Right ventricle myocardium inferior (tissue), 1 donor: ENCODE data around the gene KAT7. TPM values are rescaled to one million over a fixed set of nuclear protein-coding genes. Genes with fewer than 3 reads are reported as not detected.
A peak's percentile ranks its signal among the peaks of the same experiment; 100 is the strongest.

Experiments used
- ATAC-seq: fragments of 200-7000 bp; cut with Tn5 transposase; one replicate; pipeline ENCODE4 v1.9.1; 2020; ENCODE audit warnings: mild to moderate bottlenecking, moderate library complexity
- DNase-seq: peaks from one replicate; pipeline ENCODE4 v3.0.0; 2021; ENCODE audit errors: missing footprints
- intact Hi-C: fragments of 100-400 bp; cut with DNase I; formaldehyde crosslinking; loops from one replicate; pipeline ENCODE4 v1.11.0; 2022
- total RNA-seq: library from RNA; stranded (reverse); fragmentation: NEBNext Ultra II Directional; extraction: Animal tissue kit (Norgen Biotek cat#: 25700); gene quantifications from one replicate; pipeline ENCODE4 v1.2.1, GENCODE V29; 2021
- donor health status: DM: no; HTN: yes; CAD: no; lungs with severe emphysema.

Gene KAT7
- total RNA-seq, 1 donor from 2014 or later = 45.4 TPM

DNA sequence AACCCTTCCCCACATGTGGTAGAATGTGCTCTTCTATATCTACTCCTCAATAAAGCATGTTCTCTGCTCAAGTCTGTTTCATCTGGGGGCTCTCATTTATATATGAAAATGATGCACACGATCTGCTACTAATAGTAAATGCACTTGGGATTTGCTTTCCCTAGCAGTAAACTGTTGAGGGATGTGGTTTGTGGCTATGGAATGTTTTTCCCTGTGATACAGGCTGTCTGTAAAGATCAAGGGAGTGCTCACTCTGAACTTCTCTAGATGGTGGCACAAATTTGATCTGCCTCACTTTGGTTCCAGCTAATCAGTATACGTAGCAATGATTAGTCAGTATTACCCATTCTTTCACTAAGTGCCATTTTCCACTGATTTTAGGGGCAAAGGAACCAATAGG is 40.5 kb downstream of the KAT7 start:
- no peak for ATAC-seq
- intact Hi-C loops = no loop called here
- DNase-seq = no peak

DNA sequence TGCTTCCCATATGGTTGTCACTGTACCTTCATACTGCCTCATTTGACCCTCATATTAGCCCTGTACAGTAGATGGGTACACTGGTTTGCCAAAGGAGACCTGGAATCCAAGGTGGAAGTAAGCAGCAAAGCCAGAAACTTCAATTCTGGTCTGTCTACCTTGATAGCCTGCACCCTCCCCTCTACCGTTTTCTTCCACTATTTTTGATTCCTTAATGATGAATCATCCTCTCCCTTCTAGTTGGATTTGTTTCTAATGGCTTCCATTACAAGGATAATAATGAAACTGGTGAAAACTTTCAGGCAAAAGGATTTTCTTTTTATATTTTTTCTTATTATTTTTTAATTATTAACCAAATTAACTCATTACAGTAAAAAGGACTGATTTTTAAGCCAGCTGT is 42.1 kb downstream of the KAT7 start:
- intact Hi-C loops = no loop called here
- DNase-seq (no peak), ATAC-seq (no peak)

DNA sequence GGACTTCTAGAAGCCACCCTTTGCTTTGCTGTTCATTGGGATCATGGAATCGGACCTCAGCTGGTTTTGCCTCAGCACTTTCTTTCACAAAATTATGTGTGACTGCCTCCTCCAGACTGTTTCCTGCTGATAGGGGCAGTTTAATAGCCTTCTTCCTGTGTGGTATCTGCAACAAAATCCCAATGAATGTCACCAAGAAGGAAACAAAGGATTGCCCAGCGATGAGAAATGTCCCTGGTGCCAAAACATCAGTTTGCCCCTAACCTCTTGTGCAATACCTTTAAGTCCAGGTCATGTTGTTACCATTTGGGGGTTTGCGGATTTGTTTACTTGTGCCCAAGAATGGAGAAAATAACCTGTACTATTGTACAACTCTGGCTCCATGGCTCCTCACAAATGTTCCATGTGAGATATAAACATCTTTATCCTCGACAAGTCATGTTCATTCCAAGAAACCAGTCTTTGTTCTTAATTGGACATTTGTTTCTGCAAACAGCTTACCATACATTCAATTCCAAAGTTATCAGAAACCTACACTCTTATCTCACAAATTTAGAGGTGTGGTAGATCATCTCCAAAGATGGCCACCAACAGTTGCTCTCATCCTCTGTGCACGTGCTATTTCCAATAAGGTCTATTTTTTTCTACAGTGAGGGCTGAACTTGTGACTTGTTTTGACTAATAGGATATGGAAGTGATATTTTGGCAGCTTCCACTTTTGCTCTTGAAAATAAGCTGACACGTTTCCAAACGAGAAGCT is 44.5 kb downstream of the KAT7 start:
- DNase-seq (no peak), ATAC-seq (no peak)
- intact Hi-C loops = no loop called here

DNA sequence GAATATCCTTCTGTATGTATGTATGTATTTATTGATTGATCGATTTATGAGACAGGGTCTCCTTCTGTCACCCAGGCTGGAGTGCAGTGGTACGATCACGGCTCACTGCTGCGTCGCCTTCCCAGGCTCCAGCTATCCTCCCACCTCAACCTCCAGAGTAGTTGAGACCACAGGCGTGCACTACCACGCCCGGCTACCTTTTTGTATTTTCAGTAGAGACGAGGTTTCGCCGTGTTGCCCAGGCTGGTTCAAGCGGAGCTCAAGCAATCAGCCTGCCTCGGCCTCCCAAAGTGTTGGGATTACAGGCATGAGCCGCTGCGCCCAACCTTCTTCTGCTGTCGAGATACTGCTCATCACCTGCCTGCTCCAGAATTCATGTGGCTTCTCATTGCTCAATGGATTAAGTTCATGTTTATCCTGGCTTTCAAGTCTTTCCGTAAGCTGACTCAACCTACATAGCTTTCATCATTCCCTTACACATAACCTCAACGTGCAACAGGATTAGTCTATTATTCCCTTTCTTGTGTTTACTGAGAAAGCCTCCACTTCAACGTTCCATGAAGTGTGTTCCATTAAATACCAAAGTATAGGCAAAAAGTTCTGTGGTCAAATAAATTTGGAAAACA is 45.8 kb downstream of the KAT7 start:
- ATAC-seq = no peak
- intact Hi-C loops = no loop called here

DNA sequence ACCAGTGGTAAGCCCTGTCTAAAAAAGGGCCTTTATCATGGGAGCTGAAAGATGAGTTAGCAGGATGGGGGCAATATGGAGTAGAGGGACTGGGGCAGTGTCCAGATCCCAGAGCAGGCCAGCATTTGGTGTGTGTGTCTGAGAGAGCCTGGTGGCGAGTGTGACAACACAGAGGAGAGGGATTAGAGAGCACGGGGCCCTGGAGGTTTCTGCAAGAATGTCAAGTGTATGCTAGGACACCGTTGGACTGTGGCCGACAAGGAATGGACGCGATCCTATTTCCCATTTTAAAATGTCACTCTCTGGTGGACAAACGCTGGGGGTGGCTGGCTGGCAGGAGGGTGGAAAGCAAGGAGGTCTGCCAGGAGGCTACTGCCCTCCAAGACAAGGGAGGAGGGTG is 47.0 kb downstream of the KAT7 start:
- no peak for ATAC-seq
- intact Hi-C loops = no loop called here
- DNase-seq = no peak

More for the DNA sequence above, 45.8 kb downstream of the KAT7 start:
- DNase-seq = no peak

DNA sequence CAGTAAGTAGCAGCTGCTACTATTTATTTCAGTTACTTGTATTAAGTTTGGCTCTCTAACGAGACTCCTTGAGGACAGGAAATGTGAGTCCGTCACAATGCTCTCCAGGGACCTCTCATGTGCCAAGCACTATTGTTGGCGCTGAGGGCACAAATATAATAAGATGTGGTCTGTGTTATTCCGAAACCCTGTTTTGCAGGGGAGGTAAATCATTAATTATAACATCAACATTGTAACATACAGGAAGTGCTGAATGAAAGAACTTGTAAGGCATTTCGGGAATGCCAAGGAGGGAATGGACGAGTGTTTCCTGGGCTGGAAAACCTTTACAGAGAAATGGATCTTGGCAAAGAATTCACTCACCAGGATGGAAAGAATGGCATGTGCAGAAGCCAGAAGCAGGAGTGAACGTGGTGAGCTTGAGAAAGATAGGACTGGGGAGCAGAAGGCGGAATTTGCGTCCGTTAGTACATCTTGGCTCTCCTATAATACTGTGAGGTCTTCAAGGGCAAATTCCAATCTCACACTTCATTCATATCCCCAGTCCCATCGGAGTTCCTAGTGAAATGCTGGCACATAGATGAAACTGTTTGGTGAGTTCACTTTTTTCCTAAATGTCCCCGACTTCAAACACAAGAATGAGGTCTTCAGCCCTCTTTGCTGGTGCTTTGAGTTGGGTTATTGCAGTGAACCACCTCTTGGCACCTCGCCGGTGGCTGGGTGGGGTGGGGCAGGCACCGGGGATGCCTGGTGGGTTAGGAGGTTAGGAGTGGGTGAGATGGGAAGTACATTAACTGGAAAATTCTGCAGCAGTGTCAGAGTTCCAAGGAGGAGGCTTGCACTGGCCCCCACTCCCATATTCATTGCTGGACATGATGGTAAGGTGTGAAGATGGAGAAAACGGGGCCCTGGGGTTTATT is 47.9 kb downstream of the KAT7 start:
- intact Hi-C loops = no loop called here
- ATAC-seq = no peak
- DNase-seq = no peak

DNA sequence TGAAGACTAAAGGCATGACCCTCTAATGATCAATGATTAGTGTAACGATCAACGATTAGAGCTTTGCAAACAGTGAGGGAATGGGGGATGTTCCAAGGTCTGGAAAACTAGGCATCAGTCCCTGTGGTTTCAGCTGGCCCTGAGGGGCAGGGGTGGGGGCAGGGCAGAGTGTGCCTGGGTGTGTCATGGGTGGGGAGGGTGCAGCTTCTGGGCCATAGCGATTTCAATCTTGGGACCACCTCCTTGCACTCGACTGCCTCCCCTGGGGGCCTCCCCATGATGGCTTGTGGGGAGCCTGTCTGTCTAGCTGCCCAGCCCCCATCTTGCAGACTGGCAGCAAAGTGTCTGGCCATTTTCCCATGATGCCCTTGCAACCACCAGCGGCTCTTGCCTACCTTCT is 51.0 kb downstream of the KAT7 start:
- intact Hi-C loops = no loop called here
- ATAC-seq (no peak), DNase-seq (no peak)

DNA sequence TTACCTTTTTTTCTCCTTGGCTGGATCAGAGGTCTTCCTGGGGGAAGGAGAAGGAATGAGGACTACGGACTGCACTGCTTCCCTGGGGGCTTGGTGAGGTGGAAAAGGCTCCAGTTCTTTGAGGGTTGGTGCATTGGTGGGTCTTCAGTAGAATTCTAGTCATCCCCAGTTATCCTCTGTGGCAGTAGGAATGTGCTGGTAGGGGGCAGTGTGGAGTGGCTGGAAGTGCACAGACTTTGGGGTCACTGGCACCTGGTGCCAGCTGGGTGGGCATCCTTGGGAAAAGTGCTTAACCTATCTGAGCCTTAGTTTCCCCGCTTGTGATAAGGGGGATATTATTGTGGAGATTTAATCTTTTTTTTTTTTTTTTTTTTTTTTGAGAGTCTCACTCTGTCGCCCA is 53.1 kb downstream of the KAT7 start:
- ATAC-seq (no peak), DNase-seq (no peak)
- intact Hi-C loops = no loop called here

DNA sequence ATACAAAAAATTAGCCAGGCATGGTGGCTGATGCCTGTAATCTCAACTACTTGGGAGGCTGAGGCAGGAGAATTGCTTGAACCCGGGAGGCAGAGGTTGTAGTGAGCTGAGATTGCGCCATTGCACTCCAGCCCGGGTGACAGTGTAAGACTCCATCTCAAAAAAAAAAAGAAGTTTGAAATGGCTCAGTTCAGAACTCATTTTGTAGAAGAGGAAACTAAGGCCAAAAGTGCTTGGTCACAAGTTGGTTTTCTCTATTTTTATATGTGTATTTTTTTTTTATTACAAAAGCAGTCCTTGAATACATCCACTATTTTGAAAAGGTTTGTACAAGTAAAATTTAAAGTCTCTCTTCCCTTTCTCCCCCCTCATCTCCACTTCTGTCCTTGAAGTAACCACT is 53.9 kb downstream of the KAT7 start:
- ATAC-seq = no peak
- DNase-seq = no peak
- intact Hi-C loops = no loop called here

DNA sequence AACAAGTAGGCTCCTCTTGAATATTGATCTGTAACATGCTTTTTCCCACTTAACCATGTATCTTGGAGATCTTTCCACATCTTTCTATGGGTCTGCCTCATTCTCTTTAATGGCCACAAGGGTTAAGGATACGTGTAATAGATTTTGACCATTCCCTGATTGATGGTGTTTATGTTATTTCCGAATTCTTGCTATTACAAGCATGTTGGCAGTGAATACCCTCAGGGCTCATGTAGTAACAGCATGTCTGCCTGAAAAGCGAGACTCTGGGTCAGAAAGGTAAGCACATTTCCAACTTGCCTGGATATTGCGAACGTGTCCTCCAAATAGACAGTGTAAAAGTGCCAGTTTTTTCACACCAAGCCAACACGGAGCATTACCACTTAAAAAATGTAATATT is 54.4 kb downstream of the KAT7 start:
- ATAC-seq = no peak
- intact Hi-C loops = no loop called here
- no peak for DNase-seq

DNA sequence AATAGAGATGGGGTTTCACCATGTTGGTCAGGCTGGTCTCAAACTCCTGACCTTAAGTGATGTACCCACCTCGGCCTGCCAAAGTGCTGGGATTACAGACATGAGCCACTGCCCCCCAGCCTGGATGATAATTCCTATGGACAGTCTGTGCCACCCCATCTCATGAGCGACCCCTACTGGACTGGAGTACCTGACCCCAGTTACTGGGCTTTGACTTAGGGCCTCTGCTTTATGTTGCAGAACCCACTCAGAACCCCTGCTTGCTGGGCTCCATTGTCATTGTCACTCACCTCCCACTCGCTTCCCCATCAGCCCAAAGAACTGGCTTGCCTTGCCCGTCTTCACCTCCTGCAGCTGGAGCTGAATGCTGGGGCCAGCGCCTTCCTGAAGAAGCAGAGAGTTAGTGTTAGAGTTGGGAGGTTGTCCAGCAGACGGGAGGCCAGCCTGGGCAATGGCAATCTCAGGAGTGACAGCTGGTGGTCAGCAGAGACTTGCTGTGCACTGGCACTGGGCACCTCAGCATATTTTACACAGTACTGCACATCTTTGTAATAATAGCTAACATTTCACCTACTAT is 55.4 kb downstream of the KAT7 start:
- DNase-seq (no peak), ATAC-seq (no peak)
- intact Hi-C loops = no loop called here

DNA sequence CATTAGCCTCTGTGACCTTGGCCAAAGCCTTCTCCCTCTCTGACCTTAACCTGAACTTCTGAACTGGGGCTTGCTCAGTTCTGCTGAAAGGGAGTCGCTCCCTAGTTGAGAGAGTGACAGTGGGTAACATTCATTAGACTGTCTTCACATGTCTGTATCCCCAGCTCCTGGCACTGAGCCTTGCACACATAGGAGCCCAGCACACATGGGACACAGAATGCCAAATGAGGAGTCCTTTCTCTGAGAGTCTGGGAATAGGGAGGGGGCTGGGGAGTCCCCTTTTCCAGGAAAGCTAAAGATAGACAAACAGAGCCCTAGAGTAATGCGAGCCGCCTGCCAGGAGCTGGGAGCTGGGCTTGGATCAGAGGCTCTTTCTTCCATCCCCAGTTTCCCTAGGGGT is 56.8 kb downstream of the KAT7 start:
- DNase-seq = peak; percentile 71
- peak; percentile 88 for ATAC-seq
- intact Hi-C loops = loop anchor here (5.0 kb wide), 2 partner anchors 118 to 138 kb away; partner anchors contain the start of gene SLC35B1

DNA sequence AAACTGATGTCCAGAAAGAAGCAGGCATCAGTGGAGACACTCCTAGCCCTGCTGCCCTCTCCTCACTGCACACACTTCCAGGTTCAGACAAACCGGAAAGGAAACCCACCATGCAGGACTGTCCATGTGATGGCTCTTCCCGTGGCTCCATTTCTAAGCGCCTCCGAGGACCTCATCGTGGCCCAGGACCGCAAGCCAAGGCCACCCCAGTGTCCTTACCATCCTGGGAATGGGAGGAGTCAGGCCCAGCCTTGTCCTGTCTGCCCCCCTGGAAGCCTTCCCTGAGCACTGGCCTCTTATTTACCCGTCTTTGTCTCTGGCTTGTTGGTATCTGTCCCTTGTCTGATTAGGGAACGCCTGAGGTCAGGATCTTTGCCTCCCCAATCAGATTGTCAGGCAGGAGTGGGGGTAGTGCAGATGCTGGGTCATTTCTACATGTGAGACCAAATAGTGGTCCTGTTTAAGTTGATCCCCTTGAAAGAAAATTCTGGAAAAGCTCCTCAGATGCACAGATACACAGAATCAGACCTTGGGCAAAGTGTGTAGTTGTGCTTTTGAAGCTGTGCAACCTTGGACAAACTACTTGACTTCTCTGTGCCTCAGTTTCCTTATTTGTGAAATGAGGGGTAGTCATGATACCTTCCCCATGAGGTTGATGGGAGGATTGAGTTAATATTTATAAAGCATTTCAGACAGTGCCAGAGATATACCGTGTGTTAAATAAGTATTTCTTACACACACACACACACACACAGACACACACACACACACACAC is 58.6 kb downstream of the KAT7 start:
- intact Hi-C loops = loop anchor here (5.0 kb wide), 2 partner anchors 120 to 140 kb away; partner anchors contain the start of gene SLC35B1
- DNase-seq (no peak), ATAC-seq (no peak)

DNA sequence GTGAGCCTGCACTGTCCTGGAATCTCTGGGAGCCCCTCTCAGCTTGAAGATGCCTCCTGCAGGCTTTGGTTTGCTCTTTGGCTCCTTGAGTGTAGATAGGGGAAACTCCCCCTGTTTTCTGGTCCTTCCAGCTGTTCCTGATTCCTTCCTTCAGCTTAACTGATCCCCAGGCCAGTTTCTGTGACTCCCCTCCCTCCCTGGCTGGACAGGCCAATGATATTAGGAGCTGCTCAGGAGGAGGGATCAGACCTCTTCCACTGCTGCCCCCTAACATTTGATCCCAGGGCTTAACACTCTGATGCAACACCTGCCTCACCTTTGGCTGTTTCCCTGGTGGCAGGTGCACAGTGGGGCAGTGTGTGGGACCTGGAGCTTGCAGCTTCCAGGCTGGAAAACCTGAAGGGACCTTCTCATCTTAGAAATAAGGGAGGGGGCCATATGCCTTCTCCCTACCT is 59.6 kb downstream of the KAT7 start, which contains the start of gene TAC4:
Gene TAC4 (minus strand): TSS at position 51 of the 455 bp plus-strand sequence. CDS start 52 bp downstream, outside the sequence.
- ATAC-seq = no peak
- intact Hi-C loops = loop anchor here (5.0 kb wide), 2 partner anchors 121 to 141 kb away; partner anchors contain the start of gene SLC35B1
- no peak for DNase-seq

DNA sequence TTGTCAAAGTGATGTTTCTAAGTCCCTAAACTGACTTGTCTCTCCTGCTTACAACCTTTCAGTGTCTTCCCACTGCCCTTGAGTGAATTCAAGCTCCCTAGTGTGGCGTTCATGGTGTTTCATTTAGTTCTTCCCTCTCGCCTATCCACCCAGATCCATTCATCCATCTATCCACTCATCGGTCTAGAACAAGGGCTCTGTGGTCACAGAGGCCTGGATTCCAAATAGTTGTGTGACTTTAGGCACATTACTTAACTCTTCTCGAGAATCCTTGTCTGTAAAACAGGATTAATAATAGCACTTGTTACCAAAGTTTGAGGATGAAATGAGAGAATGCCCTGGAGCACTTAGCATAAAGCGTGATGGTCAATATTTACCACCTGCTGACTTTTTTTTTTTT is 60.3 kb downstream of the KAT7 start:
- ATAC-seq = no peak

DNA sequence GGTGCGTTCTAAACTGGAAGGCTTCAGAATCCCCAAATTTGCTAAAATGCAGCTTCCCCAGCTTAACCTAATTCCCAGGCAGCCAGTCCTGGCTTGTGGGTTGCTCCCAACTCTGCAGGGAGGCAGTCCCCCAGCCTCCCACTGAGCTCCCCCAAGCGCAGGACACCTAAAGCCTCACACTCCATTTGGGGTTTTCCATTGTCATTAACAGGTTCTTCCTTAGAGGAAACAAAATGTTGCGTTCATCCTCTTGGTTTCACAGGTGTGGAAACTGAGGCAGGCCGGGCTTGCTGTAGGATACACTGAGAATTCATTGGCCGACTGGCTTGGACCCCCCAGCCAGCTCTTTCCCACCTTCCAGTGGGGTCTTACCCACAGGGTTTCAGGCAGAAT is 61.7 kb downstream of the KAT7 start:
- intact Hi-C loops = loop anchor here (2.0 kb wide), 2 partner anchors 61 to 283 kb away; partner anchors contain the start of gene KAT7

More for the DNA sequence above, 60.3 kb downstream of the KAT7 start:
- no peak for DNase-seq
- intact Hi-C loops = loop anchor here (5.0 kb wide), 2 partner anchors 121 to 141 kb away; partner anchors contain the start of gene SLC35B1

DNA sequence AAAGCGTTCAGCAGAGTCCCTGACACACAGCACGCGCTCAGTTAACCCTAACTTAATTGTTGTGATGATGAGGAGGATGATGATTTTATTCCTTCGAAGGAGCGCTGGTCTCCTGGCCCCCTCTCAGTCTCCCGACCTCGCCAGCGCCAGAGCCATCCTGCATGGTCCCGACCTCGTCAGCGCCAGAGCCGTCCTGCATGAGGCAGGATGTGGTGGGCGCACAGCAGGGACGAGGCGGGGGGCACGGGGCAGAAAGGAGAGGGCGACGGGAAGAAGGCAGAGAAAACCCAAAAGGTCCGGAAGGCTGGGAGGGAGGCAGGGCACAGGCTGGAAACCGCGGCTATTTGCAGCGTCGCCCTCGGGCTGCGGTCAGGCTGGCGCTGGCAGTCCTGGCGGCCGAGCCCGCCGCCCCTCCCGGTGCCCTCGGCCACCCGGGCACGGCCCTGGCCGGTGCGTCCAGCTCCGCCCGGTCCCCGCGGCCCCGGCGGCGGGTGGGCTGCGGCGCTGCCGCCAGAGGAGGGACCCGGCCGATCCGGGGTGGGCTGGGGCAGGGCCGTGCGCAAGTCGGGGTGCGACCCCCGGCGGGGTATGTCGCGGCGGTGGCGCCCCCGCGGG is 62.4 kb downstream of the KAT7 start:
- ATAC-seq (peak; percentile 22), DNase-seq (no peak)
- intact Hi-C loops = loop anchor here (2.0 kb wide), 2 partner anchors 62 to 284 kb away; partner anchors contain the start of gene KAT7

More for the DNA sequence above, 61.7 kb downstream of the KAT7 start:
- ATAC-seq (no peak), DNase-seq (no peak)
